Measurements from ENCODE around the gene ADAP1. TPM values are rescaled to one million over a fixed set of nuclear protein-coding genes. Genes with fewer than 3 reads are reported as not detected.

Gene ADAP1
- total and polyA plus RNA-seq, 2 of the 13 experiments (the other 11 are each of a cell fraction or from before 2014, with no cell fraction given), result 10.5 to 24.6 TPM

DNA sequence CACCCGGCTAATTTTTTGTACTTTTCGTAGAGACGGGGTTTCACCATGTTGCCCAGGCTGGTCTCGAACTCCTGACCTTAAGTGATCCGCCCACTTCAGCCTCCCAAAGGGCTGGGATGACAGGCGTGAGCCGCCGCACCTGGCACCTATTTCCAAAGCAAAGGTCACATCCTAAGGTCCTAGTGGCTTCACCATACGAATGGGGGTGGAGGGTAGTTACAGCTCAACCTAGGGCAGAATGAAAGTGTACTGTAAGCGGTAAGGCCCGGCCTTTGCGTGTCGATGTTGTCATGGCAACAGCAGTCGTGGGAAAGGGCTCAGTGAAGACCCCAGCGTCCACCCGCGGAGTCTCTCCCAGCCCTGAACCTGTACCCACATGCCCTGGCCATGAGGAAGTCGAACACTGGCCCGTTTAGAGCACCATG is 22.4 kb upstream of the ADAP1 start:
- peak; percentile 30 for FAIRE-seq
- in situ Hi-C loops (cut with HindIII; ENCODE audit: extremely low pct_ligation_motif_present, low pct_unique_long_range_greater_than_20kb), result no loop called here
- BruUV-seq (replicated peaks), result no TSS peak
- TF ChIP-seq DBP (CRISPR knock-in tag; IDR thresholded peaks at IDR 0.05; ENCODE audit: not compliant biosample characterization) (no peak), SNRNP70 (IDR thresholded peaks at IDR 0.05; ENCODE audit: low read depth, low read length) (no peak), ZNF468 (CRISPR knock-in tag; IDR thresholded peaks at IDR 0.05) (no peak), ZBTB1 (CRISPR knock-in tag; IDR thresholded peaks at IDR 0.05; ENCODE audit: borderline replicate concordance) (no peak), MYC (CRISPR knock-in tag; IDR thresholded peaks at IDR 0.05; ENCODE audit: borderline replicate concordance) (no peak), GATA4 (IDR thresholded peaks at IDR 0.05; ENCODE audit: borderline replicate concordance, low read depth) (no peak), CENPBD1 (CRISPR knock-in tag; IDR thresholded peaks at IDR 0.05; ENCODE audit: borderline replicate concordance, low read depth) (no peak), ZNF773 (CRISPR knock-in tag; IDR thresholded peaks at IDR 0.05; ENCODE audit: borderline replicate concordance) (no peak), GZF1 (CRISPR knock-in tag; IDR thresholded peaks at IDR 0.05) (no peak), ZNF3 (CRISPR knock-in tag; IDR thresholded peaks at IDR 0.05) (no peak), ZNF704 (CRISPR knock-in tag; IDR thresholded peaks at IDR 0.05; ENCODE audit: borderline replicate concordance) (no peak)
- TF ChIP-seq, protein P1, sequence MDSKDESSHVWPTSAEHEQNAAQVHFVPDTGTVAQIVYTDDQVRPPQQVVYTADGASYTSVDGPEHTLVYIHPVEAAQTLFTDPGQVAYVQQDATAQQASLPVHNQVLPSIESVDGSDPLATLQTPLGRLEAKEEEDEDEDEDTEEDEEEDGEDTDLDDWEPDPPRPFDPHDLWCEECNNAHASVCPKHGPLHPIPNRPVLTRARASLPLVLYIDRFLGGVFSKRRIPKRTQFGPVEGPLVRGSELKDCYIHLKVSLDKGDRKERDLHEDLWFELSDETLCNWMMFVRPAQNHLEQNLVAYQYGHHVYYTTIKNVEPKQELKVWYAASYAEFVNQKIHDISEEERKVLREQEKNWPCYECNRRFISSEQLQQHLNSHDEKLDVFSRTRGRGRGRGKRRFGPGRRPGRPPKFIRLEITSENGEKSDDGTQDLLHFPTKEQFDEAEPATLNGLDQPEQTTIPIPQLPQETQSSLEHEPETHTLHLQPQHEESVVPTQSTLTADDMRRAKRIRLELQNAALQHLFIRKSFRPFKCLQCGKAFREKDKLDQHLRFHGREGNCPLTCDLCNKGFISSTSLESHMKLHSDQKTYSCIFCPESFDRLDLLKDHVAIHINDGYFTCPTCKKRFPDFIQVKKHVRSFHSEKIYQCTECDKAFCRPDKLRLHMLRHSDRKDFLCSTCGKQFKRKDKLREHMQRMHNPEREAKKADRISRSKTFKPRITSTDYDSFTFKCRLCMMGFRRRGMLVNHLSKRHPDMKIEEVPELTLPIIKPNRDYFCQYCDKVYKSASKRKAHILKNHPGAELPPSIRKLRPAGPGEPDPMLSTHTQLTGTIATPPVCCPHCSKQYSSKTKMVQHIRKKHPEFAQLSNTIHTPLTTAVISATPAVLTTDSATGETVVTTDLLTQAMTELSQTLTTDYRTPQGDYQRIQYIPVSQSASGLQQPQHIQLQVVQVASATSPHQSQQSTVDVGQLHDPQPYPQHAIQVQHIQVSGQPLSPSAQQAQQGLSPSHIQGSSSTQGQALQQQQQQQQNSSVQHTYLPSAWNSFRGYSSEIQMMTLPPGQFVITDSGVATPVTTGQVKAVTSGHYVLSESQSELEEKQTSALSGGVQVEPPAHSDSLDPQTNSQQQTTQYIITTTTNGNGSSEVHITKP (CRISPR knock-in tag; IDR thresholded peaks at IDR 0.05; ENCODE audit: low read depth), result no peak
- TF ChIP-seq, protein P2, sequence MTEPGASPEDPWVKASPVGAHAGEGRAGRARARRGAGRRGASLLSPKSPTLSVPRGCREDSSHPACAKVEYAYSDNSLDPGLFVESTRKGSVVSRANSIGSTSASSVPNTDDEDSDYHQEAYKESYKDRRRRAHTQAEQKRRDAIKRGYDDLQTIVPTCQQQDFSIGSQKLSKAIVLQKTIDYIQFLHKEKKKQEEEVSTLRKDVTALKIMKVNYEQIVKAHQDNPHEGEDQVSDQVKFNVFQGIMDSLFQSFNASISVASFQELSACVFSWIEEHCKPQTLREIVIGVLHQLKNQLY (CRISPR knock-in tag; IDR thresholded peaks at IDR 0.05), result no peak
- TF ChIP-seq, protein P3, sequence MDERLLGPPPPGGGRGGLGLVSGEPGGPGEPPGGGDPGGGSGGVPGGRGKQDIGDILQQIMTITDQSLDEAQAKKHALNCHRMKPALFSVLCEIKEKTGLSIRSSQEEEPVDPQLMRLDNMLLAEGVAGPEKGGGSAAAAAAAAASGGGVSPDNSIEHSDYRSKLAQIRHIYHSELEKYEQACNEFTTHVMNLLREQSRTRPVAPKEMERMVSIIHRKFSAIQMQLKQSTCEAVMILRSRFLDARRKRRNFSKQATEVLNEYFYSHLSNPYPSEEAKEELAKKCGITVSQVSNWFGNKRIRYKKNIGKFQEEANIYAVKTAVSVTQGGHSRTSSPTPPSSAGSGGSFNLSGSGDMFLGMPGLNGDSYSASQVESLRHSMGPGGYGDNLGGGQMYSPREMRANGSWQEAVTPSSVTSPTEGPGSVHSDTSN (CRISPR knock-in tag; IDR thresholded peaks at IDR 0.05), result no peak
- TF ChIP-seq, protein P4, sequence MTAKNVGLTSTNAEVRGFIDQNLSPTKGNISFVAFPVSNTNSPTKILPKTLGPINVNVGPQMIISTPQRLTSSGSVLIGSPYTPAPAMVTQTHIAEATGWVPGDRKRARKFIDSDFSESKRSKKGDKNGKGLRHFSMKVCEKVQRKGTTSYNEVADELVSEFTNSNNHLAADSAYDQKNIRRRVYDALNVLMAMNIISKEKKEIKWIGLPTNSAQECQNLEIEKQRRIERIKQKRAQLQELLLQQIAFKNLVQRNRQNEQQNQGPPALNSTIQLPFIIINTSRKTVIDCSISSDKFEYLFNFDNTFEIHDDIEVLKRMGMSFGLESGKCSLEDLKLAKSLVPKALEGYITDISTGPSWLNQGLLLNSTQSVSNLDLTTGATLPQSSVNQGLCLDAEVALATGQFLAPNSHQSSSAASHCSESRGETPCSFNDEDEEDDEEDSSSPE (CRISPR knock-in tag; IDR thresholded peaks at IDR 0.05), result no peak

More for the DNA sequence above, 22.4 kb upstream of the ADAP1 start:
- H2AFZ ChIP-seq (ENCODE audit: low read length), result no peak overlapping the region
- H3K27me3 ChIP-seq (ENCODE audit: control insufficient read depth in 1 of 2, insufficient read depth in 2 of 2, low read length in 2 of 2), result no peaks in the 10 kb centered on the region; a peak in 1 of 5 replicates
- ATAC-seq (peak; percentile 20), DNase-seq (ENCODE audit: low spot score) (peak; percentile 83)
- no peaks in the 10 kb centered on the region for H4K20me1 ChIP-seq (ENCODE audit: insufficient read depth, low read length)
- H3K36me3 ChIP-seq (replicated peaks in 1 of 2; ENCODE audit: control insufficient read depth in 1 of 2, insufficient read depth in 2 of 2, low read length in 2 of 2), result peaks cover 5 to 6% of the 10 kb centered on the region in 2 experiments
- H3K4me3 ChIP-seq (replicated peaks in 1 of 3; ENCODE audit: insufficient read depth in 1 of 3, low read depth in 2 of 3, low read length in 3 of 3), result peak overlapping the region; percentile 85 to 100 (median 98); a peak in 5 of 6 replicates
- 2% methylated on average over 11 of the region's 19 CpGs for WGBS (ENCODE audit: low lambda C conversion rate)
- H3K4me2 ChIP-seq (ENCODE audit: low read depth, low read length), result peak overlapping the region; percentile 98
- intact Hi-C loops (cut with micrococcal nuclease; ENCODE audit: unreplicated experiment), result loop anchor here (1.0 to 2.0 kb wide), 2 partner anchors 16 to 180 kb away; no protein-coding TSS in a partner anchor
- peak overlapping the region; percentile 97 for H3K9ac ChIP-seq (ENCODE audit: insufficient read depth, low read depth, low read length)
- no peaks in the 10 kb centered on the region for H3K9me3 ChIP-seq (ENCODE audit: low read length)
- peak overlapping the region; percentile 100 for H3K27ac ChIP-seq (ENCODE audit: extremely low read length, insufficient read depth, low read length)
- H3K79me2 ChIP-seq (ENCODE audit: insufficient read depth, low read length), result peaks cover 55% of the 10 kb centered on the region
- CTCF ChIA-PET (ENCODE audit: low intra/inter-chr PET ratio, low total read pairs), result no interaction called here
- H3K4me1 ChIP-seq (ENCODE audit: insufficient read depth, low read length), result peaks cover 74% of the 10 kb centered on the region
- POLR2A ChIA-PET, result interaction anchor here (0.8 to 8.6 kb wide), 27 partner anchors 10 to 199 kb away, joined by 3 to 292 read pairs (median 9); partner anchors contain the start of genes GET4, GPER1, GPR146 and ZFAND2A
